GM19351 (cell line): ENCODE data around the gene HNRNPUL2.
A peak's percentile ranks its signal among the peaks of the same experiment; 100 is the strongest.

Experiments
- ATAC-seq: cut with Tn5 transposase; IDR thresholded peaks from one replicate; pipeline ENCODE4 v1.9.1; 2021; ENCODE audit warnings: mild to moderate bottlenecking, moderate library complexity; ENCODE audit not compliant: unreplicated experiment

The HNRNPUL2 gene

GRCh38 chr11:62671608-62672389, 55.5 kb downstream of the HNRNPUL2 start, which contains the start of the genes LBHD1 and UQCC3:
Gene LBHD1, minus strand, starts transcription at chr11:62672267. Its CDS starts 2,236 bp downstream, at chr11:62670031.
Gene UQCC3, plus strand, starts transcription at chr11:62671673. Its CDS starts 73 bp downstream, at chr11:62671746.
- ATAC-seq = peak; percentile 75

DNA sequence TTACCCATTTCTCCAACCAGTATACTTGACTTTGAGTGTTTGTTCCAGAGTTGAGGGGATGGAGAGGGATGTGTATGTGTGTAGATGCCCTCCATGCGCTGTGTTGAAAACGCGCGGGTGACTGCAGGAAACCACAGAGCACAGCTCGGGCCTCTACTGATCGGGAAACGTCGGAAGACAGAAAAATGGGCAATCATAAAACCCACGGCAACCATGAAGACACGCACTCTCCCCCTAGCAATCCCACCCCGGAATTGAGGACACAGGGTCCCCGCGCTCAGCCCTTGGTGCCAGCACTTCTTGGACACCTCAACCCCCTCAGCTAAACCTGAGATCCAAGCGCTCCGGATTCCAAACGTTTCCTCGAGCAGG, 56.0 kb downstream of the HNRNPUL2 start:
- peak; percentile 22 for ATAC-seq

- no peak for ATAC-seq
Observed at GRCh38 chr11:62669420-62670161, 57.7 kb downstream of the HNRNPUL2 start.

- no peak for ATAC-seq
Observed at GRCh38 chr11:62667460-62667859, 59.8 kb downstream of the HNRNPUL2 start.

DNA sequence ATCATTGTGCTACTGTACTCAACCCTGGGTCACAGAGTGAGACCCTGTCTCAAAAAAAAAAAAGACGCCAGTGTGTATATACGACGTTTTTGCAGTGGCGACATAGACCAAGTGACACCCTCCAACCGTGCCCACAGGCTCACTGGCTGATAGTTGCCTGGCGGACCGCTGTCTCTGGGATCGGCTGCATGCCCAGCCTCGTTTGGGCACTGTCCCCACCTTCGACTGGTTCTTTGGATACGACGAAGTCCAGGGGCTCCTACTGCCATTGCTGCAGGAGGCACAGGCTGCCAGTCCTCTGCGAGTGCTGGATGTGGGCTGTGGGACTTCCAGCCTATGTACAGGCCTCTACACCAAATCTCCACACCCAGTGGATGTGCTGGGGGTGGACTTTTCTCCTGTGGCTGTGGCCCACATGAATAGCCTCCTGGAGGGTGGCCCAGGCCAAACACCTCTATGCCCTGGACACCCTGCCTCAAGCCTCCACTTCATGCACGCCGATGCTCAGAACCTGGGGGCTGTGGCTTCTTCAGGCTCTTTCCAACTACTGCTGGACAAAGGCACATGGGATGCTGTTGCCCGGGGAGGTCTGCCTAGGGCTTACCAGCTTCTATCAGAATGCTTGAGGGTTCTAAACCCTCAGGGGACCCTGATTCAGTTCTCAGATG, 60.9 kb downstream of the HNRNPUL2 start:
- no peak for ATAC-seq

GRCh38 chr11:62665599-62666258, 61.5 kb downstream of the HNRNPUL2 start:
- ATAC-seq = peak; percentile 17

GRCh38 chr11:62665075-62665598, 62.1 kb downstream of the HNRNPUL2 start, which contains the start of the genes C11orf98 and CSKMT:
Gene C11orf98, minus strand, starts transcription at chr11:62665210. Its CDS starts 41 bp downstream, at chr11:62665169.
Gene CSKMT, plus strand, starts transcription at chr11:62665312. Its CDS starts 568 bp downstream, at chr11:62665880.
- ATAC-seq = peak; percentile 82

- peak; percentile 34 for ATAC-seq
Observed at GRCh38 chr11:62664405-62665074, 62.7 kb downstream of the HNRNPUL2 start.
